Activated CD8-positive, alpha-beta memory T cell treated with anti-CD3 and anti-CD28 coated beads, Interleukin-2, amount 10 ng/mL, durations not matched to agents 7 days and 5 days (primary cell): ENCODE data around the gene BAD. TPM values are rescaled to one million over a fixed set of nuclear protein-coding genes. Genes with fewer than 3 reads are reported as not detected.
A peak's percentile ranks its signal among the peaks of the same experiment; 100 is the strongest.

ENCODE experiments used
- ATAC-seq: fragments of 150-1000 bp; cut with Tn5 transposase; one replicate; pipeline ENCODE4 v1.10.0; 2021; ENCODE audit warnings: moderate library complexity
- CTCF ChIA-PET: fragments of 350-600 bp; sonication (Branson Sonifier 250); formaldehyde crosslinking; loops from one replicate; lab custom pipeline; 2021; ENCODE audit warnings: antibody characterized with exemption; lab: Charles Lee
- DNase-seq: peaks from one replicate; pipeline ENCODE4 v3.0.0-alpha.2; 2020
- H3K27ac Mint-ChIP-seq: one replicate; pipeline ENCODE4 v1.8.0; 2021; ENCODE audit warnings: mild to moderate bottlenecking, mixed read lengths
- H3K27me3 Mint-ChIP-seq: one replicate; pipeline ENCODE4 v1.8.0; 2021; ENCODE audit warnings: mixed read lengths
- H3K36me3 Mint-ChIP-seq: one replicate; pipeline ENCODE4 v1.8.0; 2021; ENCODE audit warnings: mild to moderate bottlenecking, mixed read lengths
- H3K4me1 Mint-ChIP-seq: one replicate; pipeline ENCODE4 v1.8.0; 2021; ENCODE audit warnings: mixed read lengths
- H3K4me3 Mint-ChIP-seq: one replicate; pipeline ENCODE4 v1.8.0; 2021; ENCODE audit warnings: mild to moderate bottlenecking, moderate library complexity, mixed read lengths
- H3K9me3 Mint-ChIP-seq: one replicate; pipeline ENCODE4 v1.8.0; 2022; ENCODE audit warnings: low read depth, mixed read lengths
- total RNA-seq, 2 experiments: library from RNA; stranded (reverse); gene quantifications; one replicate each; pipeline ENCODE4 v1.2.3, GENCODE V29; 2021

Gene BAD
- total RNA-seq, 2 experiments from 2014 or later = 35.6 to 36.1 TPM

DNA sequence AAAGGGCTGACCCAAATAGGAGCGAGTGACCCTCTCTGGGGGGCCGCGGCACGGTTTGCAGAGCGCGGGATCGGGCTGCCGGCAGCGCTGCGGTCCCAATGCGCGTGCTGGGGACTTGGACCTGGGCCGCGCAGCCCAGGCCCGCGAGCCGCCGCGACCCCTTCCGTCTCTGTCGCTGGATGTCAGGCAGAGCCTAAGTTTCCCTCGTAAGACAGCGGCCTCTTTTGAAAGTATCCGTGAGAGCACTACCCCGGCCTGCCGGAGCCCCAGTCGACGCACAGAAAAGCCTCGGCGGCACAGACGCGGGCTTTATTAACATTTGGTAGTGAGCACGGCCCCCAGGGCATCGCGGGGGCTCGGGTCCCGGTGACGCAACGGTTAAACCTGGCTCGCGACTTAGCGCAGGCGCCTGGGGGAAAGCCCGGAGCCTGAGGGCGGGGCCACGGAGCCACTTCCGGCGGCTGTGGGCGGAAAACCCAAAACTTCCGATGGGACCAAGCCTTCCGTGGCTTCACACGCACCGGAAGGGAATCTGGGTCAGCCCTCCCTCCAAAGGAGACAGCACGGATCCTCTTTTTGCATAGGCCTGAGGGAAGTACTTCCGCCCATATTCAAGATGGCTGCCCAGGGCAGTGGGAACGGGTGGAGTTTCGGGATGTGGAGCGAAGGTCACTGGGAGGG is 14.8 kb downstream of the BAD start:
- peak; percentile 71 for ATAC-seq
- Mint-ChIP-seq H3K4me3 (peak overlapping the region; percentile 89), H3K36me3 (peaks cover 4% of the 10 kb centered on the region), H3K27ac (peak overlapping the region; percentile 96), H3K27me3 (no peaks in the 10 kb centered on the region), H3K9me3 (no peaks in the 10 kb centered on the region), H3K4me1 (peaks cover 31% of the 10 kb centered on the region)
- DNase-seq = peak; percentile 98
- CTCF ChIA-PET = interaction anchor here (1.0 to 6.1 kb wide), 15 partner anchors 15 to 84 kb away, joined by 3 to 104 read pairs (median 7); partner anchors contain the start of genes BAD, CATSPERZ, ESRRA and FERMT3

DNA sequence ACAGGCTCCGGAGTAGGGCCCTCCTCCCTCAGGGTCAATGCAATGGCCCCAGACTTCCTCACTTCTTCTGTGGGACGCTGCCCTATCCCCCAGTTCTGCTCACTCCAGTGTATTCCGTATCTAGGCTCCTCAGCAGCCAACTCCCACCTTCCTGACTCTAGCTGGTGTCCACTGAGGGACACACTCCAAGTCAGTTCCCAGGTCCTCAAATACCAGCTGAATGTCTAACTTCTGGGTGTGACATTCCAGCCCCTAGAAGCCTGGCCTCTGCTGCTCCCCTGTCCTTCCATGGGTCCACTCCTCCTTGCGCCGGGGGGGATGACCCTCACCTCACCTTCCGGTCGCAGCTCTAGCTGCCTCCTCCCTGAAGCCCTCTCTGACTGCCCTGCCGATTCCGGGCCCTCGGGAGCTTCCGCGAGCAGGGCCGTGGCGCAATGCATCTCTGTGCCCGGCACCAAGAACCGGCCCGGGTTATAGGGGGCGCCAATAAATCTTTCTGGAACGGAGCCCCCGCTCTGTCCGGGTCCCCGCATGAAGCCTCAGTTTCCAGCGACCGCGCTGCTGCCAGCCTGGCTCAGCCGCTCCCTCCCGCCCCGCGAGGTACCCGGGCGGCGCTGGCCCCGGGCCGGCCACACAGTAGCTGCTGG is 15.4 kb downstream of the BAD start:
- CTCF ChIA-PET = interaction anchor here (1.0 to 6.1 kb wide), 11 partner anchors 16 to 83 kb away, joined by 3 to 104 read pairs (median 7); partner anchors contain the start of genes BAD, CATSPERZ, ESRRA and FERMT3
- DNase-seq (peak; percentile 86), ATAC-seq (peak; percentile 28)
- peak overlapping the region; percentile 96 for H3K27ac Mint-ChIP-seq
- H3K4me1 Mint-ChIP-seq = peaks cover 31% of the 10 kb centered on the region
- peaks cover 4% of the 10 kb centered on the region for H3K36me3 Mint-ChIP-seq
- H3K27me3 Mint-ChIP-seq = no peaks in the 10 kb centered on the region
- H3K9me3 Mint-ChIP-seq = no peaks in the 10 kb centered on the region
- peak overlapping the region; percentile 89 for H3K4me3 Mint-ChIP-seq

DNA sequence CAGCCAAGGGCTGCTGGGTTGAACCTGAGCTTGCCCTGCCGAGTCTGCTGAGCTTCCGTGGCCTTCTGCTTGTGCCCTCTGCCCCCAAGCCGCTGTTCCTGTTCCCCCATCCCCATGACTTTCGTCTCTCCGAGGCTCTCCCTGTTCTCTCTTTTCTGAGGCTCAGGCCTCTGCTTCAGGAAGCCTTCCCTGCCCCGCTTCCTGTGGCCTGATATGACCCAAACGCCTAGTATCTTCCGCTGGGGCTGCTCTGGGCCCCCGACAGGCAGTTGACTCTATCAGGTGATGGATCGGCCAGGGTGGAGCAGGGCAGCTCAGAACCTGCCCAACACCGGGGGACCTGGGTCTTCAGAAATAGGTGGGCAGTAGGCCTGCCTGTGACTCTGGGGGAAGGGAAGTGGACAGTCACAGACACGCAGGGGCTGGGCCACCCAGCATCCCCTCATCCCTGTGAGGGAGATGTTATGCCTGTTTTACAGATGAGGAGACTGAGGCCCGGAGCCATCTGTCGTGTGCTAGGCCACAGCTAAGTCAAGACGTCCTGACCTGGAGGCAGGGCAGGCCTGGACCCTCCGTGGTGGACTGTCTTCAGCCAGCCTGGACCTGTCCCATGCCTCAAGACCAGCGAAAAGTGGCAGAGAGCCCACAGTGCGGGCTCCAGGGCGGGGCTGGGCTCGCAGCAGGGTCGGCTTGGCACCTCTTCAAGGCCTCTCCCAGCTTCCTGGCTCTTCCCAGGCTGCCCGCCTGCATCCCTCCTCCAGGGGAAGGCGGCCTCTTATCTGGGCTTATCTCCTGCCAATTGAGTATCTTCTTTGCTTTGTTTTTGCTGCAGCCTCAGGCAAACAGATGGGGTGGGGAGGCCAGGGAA is 16.2 kb downstream of the BAD start:
- no peak for ATAC-seq
- no peak for DNase-seq
- H3K27ac Mint-ChIP-seq = peak overlapping the region; percentile 96
- peak overlapping the region; percentile 89 for H3K4me3 Mint-ChIP-seq
- H3K4me1 Mint-ChIP-seq = peaks cover 30% of the 10 kb centered on the region
- CTCF ChIA-PET = interaction anchor here (0.7 to 6.1 kb wide), 13 partner anchors 14 to 82 kb away, joined by 3 to 104 read pairs (median 7); partner anchors contain the start of genes BAD, CATSPERZ, ESRRA and FERMT3
- no peaks in the 10 kb centered on the region for H3K9me3 Mint-ChIP-seq
- peaks cover 2% of the 10 kb centered on the region for H3K36me3 Mint-ChIP-seq
- no peaks in the 10 kb centered on the region for H3K27me3 Mint-ChIP-seq

DNA sequence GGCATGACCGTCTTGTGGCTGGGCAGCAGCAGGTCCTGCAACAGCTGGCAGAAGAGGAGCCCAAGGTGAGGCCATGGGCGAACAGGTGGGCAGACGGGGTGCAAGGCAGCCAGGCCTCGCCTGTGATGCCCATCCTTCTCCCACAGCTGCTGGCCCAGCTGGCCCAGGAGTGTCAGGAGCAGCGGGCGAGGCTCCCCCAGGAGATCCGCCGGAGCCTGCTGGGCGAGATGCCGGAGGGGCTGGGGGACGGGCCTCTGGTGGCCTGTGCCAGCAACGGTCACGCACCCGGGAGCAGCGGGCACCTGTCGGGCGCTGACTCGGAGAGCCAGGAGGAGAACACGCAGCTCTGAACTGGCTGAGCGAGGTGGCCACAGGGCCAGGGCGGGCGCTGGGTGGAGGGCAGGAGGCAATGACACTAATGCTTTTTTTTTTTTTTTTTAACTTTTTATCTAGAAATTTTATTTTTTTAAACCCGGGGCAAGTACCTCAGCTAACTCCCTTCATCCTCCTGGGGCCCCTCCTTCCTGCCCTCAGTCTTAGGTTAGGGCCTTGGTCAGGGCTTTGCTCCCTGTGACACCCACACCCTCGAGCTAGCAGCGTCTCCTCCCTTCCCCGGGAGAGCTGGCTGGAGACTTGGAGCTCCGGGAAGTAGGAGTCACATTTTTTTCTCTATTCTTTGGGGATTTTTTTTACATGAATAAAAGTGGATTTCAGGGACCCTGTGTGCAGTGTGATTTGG is 17.1 kb downstream of the BAD start:
- Mint-ChIP-seq H3K27me3 (no peaks in the 10 kb centered on the region), H3K36me3 (peaks cover 6% of the 10 kb centered on the region), H3K9me3 (no peaks in the 10 kb centered on the region), H3K4me3 (no peak overlapping the region), H3K4me1 (peaks cover 31% of the 10 kb centered on the region), H3K27ac (peak overlapping the region; percentile 96)
- no peak for ATAC-seq
- CTCF ChIA-PET = interaction anchor here (0.7 to 6.1 kb wide), 10 partner anchors 13 to 63 kb away, joined by 3 to 104 read pairs (median 7); partner anchors contain the start of genes BAD, CATSPERZ, ESRRA and FERMT3
- no peak for DNase-seq

DNA sequence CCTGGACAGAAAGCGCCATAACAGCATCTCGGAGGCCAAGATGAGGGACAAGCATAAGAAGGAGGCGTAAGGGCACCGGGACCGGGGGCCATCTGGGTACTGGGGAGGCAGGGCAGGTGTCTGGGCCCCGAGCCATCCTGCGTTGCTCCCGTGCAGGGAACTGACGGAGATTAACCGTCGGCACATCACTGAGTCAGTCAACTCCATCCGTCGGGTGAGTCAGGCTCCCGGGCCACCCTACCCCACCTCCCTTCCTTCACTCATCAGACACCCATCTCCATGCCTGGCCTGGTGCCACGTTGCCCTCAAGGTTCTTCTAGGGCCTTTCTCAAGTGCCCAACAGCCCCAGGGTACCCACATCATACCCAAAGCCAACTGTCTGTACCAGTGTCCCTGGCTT is 18.1 kb downstream of the BAD start:
- no peak overlapping the region for H3K27ac Mint-ChIP-seq
- no peak overlapping the region for H3K4me3 Mint-ChIP-seq
- H3K4me1 Mint-ChIP-seq = peaks cover 25% of the 10 kb centered on the region
- no peaks in the 10 kb centered on the region for H3K27me3 Mint-ChIP-seq
- no peak for ATAC-seq
- H3K36me3 Mint-ChIP-seq = peaks cover 9% of the 10 kb centered on the region
- no peak for DNase-seq
- no peaks in the 10 kb centered on the region for H3K9me3 Mint-ChIP-seq
- CTCF ChIA-PET = interaction anchor here (0.8 to 6.1 kb wide), 3 partner anchors 12 to 39 kb away, joined by 3 to 68 read pairs (median 5); partner anchors contain the start of genes ESRRA and PLCB3

DNA sequence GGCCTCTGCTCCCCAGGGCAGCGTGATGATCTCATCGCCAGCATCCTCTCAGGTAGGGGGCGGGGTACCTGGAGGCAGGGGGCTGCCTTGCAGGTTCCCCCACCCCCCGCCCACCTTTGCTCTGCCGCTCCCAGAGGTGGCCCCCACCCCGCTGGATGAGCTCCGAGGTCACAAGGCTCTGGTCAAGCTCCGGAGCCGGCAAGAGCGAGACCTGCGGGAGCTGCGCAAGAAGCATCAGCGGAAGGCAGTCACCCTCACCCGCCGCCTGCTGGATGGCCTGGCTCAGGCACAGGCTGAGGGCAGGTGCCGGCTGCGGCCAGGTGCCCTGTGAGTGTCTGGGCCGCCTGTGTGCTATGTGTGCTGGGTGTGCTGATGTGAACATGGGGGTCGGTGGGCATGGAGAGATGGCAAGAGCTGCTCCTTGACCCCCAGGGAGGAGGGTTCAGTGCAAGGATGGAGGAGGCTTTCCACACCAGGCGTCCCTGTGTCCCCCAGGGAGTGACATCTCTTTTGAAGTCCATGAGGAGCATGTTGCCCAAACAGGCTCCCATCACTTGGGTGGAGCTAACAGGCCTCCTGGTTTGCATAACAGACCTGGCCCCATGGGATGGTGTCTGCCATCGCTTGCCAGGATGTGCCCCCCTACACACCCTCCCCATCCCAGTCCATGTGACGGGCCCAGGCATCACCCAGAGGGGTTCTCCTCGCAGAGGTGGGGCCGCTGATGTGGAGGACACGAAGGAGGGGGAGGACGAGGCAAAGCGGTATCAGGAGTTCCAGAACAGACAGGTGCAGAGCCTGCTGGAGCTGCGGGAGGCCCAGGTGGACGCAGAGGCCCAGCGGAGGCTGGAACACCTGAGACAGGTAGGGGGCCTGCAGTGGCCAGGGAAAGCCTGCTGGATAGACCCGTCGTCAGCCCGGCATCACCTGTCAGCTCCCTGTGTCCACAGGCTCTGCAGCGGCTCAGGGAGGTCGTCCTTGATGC is 19.0 kb downstream of the BAD start:
- DNase-seq (no peak), ATAC-seq (no peak)
- Mint-ChIP-seq H3K9me3 (no peaks in the 10 kb centered on the region), H3K4me1 (peaks cover 25% of the 10 kb centered on the region), H3K27me3 (no peaks in the 10 kb centered on the region), H3K27ac (no peak overlapping the region), H3K4me3 (no peak overlapping the region), H3K36me3 (peaks cover 9% of the 10 kb centered on the region)
- CTCF ChIA-PET = interaction anchor here (0.8 to 3.6 kb wide), 5 partner anchors 11 to 39 kb away, joined by 3 to 28 read pairs (median 5); partner anchors contain the start of genes CATSPERZ, ESRRA and PLCB3

DNA sequence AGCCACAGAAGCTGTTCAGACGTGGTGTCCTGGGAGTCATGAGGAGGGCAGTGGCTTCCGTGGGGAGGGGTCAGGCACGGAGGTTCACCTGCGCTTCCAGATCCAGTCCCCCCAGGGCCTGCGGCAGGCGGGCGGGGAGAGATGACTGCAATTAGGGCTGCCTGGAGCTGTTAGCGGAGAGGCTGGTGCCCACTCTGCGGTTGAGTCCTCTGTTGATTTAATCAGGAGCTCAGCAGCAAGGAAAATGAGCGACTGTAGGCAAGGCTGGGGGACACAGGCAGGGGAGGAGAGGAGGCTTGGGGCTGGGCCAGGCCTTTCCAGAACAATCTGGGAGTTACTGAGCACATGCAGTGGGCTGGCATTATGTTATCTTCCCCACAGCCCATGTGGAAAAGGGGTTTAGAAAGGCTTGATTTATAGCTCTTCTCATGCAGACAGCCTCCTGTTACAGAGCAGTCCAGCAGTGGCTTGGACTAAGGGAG is 20.1 kb downstream of the BAD start:
- Mint-ChIP-seq H3K27me3 (no peaks in the 10 kb centered on the region), H3K4me3 (no peak overlapping the region), H3K36me3 (peaks cover 12% of the 10 kb centered on the region), H3K27ac (no peak overlapping the region), H3K9me3 (no peaks in the 10 kb centered on the region), H3K4me1 (peaks cover 25% of the 10 kb centered on the region)
- no peak for ATAC-seq
- no peak for DNase-seq
- CTCF ChIA-PET = interaction anchor here (2.1 to 3.6 kb wide), 2 partner anchors 13 to 36 kb away, joined by 9 to 28 read pairs; partner anchors contain the start of genes CATSPERZ and PLCB3

DNA sequence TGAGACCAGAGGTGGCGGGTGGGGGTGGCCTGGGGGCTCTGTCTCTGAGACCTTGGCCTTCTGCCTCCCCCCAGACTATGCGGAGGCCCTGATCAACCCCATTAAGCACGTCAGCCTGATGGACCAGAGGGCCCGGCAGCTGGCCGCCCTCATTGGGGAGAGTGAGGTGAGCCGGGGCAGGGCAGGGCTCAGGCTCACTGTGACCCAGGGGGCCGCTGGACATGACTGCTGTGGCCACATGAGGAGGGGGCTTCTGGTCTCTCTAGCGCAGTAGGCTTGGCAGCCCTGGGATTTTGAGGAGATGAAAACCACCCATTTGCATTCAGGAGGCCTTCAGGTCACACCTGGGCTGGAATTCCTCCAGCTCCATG is 20.5 kb downstream of the BAD start:
- ATAC-seq (no peak), DNase-seq (no peak)
- H3K36me3 Mint-ChIP-seq = peaks cover 14% of the 10 kb centered on the region
- no peaks in the 10 kb centered on the region for H3K9me3 Mint-ChIP-seq
- CTCF ChIA-PET = interaction anchor here (2.1 to 3.6 kb wide), 2 partner anchors 12 to 37 kb away, joined by 9 to 28 read pairs; partner anchors contain the start of genes CATSPERZ and PLCB3
- H3K27ac Mint-ChIP-seq = no peak overlapping the region
- no peak overlapping the region for H3K4me3 Mint-ChIP-seq
- no peaks in the 10 kb centered on the region for H3K27me3 Mint-ChIP-seq
- H3K4me1 Mint-ChIP-seq = peaks cover 27% of the 10 kb centered on the region

DNA sequence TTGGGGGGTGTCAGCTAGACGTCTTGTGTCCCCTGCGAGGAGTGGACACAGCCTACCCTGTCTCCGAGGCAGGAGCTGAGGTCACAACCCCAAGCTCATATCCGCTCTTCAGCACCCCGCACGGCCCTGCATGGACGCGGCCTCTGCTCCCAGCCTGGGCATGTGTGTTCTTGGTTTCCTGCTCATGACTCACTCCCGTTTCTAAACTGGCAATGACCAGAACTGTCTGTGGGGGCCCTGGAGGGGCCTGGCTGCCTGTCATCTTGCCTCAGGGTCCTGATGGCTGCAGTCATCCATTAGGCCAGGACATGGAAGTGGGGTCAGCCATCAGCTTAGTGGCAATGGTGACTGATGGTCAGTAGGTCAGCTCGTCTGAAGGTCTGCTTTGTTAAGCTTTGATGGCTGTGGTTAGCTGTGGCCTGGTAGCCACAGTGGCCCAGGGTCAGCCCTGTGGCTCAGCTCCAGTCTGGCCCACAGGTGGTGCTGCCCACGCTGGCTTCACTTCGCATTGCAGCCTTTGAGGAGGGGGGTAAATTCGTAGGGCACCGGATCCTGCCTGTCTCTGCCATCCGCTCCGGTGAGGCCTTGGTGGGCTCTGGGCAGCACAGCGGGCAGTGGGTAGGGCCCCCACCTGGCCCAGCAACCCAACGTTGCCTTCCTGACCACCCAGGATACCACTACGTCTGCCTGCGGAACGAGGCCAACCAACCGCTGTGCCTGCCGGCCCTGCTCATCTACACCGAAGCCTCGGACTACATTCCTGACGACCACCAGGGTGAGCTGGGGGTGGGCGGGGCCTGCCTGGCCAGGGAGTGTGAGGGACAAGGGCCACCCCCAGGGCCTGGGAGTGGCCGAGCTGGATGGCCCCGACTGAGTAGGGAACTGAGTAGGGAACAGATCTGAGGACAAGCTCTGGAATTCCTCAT is 21.2 kb downstream of the BAD start:
- H3K9me3 Mint-ChIP-seq = no peaks in the 10 kb centered on the region
- no peak overlapping the region for H3K27ac Mint-ChIP-seq
- no peaks in the 10 kb centered on the region for H3K27me3 Mint-ChIP-seq
- H3K4me1 Mint-ChIP-seq = peaks cover 21% of the 10 kb centered on the region
- DNase-seq (no peak), ATAC-seq (no peak)
- no peak overlapping the region for H3K4me3 Mint-ChIP-seq
- CTCF ChIA-PET = interaction anchor here (2.1 to 3.6 kb wide), 2 partner anchors 12 to 38 kb away, joined by 9 to 28 read pairs; partner anchors contain the start of genes CATSPERZ and PLCB3
- peaks cover 12% of the 10 kb centered on the region for H3K36me3 Mint-ChIP-seq

DNA sequence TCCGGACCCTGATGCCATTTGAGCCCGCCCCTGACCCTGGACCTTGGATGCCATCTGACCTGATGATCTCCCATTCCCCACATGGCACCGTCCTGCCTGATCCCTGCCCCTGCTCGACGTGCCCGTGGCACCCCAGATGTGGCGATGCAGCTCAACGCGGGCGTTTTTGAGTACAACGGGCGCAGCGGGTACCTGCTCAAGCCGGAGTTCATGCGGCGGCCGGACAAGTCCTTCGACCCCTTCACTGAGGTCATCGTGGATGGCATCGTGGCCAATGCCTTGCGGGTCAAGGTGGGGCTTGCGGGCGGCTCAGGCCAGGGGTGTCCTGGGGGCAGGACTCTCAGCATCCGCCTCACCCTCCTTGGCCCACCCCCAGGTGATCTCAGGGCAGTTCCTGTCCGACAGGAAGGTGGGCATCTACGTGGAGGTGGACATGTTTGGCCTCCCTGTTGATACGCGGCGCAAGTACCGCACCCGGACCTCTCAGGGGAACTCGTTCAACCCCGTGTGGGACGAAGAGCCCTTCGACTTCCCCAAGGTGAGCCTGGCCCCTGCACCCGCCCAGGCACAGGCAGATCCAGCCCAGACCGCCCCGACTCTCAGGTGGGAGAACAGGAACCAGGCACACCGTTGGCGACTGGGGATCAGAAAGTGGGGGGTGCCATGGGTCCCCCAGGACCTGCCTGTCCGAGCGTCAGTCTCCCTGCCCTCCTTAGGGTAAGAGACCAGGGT is 22.0 kb downstream of the BAD start:
- Mint-ChIP-seq H3K27me3 (no peaks in the 10 kb centered on the region), H3K9me3 (no peaks in the 10 kb centered on the region), H3K36me3 (peaks cover 14% of the 10 kb centered on the region), H3K4me1 (peaks cover 13% of the 10 kb centered on the region), H3K4me3 (no peak overlapping the region), H3K27ac (no peak overlapping the region)
- DNase-seq = no peak
- CTCF ChIA-PET = interaction anchor here (0.7 to 3.6 kb wide), 3 partner anchors 11 to 18 kb away, joined by 3 to 28 read pairs (median 3); partner anchors contain the start of gene PLCB3
- ATAC-seq = no peak
